D341Med (cell line): ENCODE measurements around the gene MTHFS.
"Not testable (repeated sequence)": the region's sequence is repeated elsewhere in the genome, so short reads cannot be mapped to it uniquely, and the experiment has no call there.

Experiments used
- DNase-seq: peaks from one replicate; pipeline ENCODE4 v3.0.0; 2012; ENCODE audit warnings: low spot score

Gene MTHFS

DNA sequence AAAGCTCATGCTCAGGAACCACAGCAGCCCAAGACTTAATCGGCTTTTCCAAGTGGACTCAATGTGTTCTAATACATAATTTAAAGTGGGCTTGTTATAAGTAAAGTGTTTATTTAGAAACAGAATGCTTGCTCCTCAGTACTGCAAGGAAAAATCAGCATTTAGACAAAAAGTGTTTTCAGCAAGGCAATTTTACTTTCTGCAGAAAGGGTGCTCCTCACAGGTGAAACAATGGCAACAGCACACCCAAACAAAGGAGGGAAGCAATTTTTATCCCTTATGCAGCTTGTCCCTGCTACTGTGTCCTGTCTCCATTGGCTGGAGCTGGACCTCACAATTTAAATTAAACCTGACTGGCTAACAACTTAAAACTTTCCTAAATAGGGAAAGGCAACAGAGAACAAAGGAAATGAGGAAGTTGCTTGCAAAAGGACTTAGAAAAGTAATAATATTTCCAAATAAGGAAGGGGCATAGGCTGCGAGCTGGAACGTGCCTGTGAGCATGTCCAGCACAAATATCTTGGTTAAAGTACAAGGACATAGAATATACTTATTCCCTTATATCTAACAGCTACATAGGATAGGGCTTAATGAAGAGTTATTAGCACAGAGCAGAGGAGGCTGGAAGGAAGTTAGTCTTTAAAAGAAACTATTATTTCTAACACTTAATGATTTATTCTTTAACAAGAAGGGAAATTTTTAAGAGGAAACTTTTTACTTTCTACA is 19.1 kb upstream of the MTHFS start:
- DNase-seq, result not testable (repeated sequence)

DNA sequence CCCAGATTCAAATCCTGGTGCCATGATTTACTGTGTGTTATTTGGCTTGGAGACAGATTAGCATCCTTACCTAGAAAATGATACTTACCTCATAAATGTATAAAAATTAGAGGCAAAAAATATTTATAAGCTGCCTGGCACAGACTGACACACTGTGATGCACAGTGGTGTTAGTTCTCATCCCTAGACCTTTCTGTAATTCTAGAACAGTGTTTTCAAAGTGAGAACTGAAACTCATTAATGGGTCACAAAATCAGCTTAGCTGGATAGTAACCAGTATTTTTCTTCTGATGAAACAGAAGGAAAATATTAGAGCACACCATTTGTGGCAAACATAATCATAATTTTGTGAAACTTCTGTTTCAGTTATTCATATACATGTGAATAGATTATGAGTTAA is 17.9 kb upstream of the MTHFS start:
- DNase-seq, result no peak

DNA sequence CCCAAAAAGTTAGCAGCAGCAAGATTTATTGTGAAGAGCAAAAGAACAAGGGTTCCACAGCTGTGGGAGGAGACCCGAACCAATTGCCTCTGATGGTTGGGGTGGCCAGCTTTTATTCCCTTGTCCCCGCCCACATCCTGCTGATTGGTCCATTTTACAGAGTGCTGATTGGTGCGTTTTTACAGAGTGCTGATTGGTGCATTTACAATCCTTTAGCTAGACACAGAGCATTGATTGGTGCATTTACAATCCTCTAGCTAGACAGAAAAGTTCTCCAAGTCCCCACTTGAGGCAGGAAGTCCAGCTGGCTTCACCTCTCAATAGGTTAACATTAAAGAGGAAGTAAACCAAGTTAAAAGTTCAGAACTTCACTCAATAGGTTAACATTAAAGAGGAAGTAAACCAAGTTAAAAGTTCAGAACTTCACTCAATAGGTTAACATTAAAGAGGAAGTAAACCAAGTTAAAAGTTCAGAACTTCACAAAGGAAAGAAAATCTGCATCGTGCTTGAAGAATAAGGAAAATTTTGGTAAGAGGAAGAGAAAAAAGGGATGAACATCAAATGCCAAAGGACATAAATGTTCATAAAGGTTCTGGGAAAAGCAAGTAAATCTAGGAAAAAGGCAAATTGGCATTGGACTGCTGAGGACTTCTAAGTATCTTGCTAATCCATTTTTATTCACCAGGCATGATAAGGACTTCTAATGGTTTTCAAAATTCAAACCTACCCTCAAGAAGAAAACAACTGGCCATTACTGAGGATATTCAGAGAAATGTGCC is 12.9 kb upstream of the MTHFS start:
- DNase-seq, result not testable (repeated sequence)

DNA sequence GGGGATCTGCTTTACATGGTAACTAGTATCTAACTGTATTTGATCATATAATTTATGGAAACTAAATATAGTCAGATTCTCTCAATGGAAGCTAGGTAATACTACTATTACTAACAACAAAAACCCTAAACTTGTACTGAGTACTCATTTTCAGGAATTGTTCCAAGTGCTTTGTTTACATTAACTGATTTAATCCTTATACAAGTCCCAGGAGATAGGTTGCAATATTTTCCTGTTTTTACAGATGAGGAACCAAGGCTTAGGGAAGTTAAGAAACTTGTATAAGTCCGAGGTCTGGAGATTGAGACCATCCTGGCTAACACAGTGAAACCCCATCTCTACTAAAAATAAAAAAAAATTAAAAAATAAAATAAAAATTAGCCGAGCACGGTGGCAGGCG is 7.5 kb upstream of the MTHFS start:
- DNase-seq, result no peak

DNA sequence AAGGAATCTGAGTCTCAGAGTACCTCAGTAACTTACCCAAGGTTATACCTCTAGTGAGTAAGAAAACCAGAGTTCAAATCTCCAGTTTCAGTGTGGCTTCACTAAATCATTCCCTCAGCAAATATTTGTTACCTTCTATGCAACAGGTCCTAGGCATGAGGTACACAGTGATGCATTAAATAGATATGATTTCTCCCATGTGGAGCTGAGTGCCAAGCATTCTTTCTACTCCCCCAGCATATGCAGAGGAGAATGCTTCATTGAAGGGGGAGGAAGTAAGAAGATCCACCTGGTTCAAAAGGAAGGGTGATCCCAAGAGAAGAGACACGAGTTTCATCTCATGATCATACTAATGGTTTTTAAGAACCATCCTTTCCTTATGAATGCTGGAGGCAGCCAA is 6.8 kb upstream of the MTHFS start:
- no peak for DNase-seq

DNA sequence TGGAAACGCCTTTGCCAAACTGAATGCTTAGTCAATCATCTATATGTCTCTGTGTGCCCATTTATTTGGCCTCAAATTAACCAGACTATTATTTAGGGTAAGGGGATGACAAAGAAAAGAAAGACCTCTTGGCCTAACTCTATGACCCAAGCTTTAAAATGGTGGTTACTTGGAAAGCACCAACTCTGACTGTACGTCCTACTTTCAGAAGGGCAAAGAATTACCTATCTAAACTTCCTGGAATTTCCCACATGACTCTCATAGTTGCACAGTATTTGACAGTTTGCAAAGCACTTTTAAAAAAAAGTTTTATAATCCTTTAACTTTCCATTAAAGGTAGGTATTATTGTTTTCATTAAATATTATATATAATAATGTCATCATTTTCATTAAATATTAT is 6.3 kb upstream of the MTHFS start:
- no peak for DNase-seq

DNA sequence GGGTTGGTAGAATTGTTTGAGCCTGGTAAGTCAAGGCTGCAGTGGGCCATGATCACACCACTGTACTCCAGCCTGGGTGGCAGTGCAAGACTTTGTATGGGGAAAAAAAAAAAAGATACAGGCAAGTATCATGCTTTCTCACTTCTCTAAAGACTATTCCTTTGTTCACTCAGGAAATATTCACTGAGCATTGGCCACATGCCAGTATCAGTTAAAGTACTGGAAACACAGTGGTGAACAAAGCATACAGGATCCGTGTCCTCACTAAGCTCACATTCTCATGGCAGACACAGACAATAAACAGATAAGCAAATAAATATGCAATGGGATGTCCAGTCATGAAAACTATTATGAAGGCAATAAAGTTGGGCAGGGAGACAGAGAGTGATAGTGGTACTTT is 5.1 kb upstream of the MTHFS start:
- no peak for DNase-seq

DNA sequence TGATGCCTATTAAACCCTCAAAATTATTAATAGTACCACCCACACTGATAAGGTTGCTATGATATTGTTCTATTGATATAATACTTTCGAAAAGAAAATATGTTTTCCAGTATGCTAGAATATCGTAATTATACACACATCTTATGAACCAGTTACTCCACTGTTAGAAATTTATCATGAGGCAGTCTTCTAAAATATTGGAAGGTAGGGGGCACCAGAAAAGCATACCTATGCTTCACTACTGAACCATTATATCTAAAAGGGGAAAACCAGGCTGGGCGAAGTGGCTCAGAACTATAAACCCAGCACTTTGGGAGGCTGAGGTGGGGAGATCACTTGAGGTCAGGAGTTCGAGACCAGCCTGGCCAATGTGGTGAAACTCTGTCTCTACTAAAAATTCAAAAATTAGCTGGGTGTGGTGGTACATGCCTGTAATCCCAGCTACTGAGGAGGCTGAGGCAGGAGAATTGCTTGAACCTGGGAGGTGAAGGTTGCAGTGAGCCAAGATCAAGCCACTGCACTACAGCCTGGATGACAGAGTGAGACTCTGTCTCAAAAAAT is 4.1 kb upstream of the MTHFS start:
- DNase-seq, result not testable (repeated sequence)

DNA sequence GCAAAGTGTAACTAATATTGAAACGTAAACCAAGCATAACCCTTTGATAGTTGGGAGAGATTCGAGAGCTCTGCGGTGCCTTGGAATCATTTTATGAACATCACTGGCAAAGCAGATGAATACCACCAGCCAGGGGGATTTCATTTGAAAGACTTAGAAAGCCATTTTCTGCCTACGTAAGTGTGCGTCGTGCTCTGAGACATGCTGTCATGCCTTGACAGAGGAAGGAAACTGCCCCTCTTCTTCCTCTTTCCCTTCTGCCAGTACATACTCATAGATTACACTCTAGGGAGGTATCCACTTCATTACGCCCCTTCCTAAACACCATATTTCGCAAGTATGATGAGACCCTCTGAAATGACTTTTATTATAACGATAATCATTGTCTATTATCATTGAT is 3.3 kb upstream of the MTHFS start:
- no peak for DNase-seq

DNA sequence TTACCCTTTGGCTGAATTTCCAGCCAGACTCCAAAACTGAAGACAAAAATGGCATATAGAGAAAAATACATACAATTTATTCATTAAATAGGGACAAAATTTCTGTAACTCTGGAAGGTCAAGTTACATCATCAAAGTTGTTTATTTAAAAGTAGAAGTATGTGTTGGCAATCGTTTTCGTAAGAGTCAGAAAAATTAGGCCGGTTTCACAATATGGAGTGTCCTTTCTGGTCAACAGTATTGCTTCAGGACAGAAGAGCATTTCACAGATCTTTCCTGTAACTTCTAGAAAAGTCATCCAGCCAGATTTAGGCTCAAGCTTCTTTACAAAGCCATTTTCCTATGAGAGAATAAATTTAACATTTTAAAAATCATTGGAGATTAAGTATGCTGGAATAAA is 2.0 kb upstream of the MTHFS start:
- not testable (repeated sequence) for DNase-seq

DNA sequence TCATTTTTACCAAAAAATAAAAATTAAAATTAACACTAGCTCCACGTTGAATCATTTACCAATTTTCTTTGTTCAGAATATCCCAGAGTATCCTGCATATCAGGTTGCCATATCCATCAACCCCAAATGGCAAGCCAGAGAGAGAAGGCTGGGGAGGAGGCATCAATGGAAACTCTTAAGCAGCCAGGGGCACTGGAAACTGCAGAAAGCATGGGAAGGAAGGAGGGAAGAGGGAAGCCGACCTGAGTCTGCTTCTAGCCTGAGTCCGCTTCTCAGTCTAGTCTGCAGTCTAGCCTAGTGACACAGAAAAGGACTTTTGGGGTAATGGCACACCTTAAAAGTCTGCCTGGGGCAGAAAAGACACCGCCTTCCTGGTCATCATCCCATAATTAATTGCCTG is 1.6 kb upstream of the MTHFS start:
- DNase-seq, result no peak

DNA sequence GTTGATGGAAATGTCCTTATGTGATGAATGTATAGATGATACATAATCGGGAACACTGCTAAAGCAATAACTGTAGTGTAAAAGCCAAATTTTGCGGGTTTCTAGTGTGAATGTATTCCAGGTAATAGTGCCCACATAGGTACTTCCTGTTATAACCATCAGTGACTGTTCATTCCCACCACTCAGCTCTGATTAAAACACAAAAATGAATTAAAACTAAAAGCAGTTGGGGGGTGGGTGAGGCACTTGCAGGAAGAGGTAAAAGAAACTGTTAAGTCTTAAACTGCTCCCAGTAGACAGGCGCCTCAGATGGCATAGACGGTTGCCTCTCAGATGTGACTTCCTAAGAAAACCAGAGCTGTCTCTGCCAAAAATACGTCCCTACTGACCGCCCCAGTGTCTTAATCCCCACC is 893 bp upstream of the MTHFS start:
- no peak for DNase-seq

DNA sequence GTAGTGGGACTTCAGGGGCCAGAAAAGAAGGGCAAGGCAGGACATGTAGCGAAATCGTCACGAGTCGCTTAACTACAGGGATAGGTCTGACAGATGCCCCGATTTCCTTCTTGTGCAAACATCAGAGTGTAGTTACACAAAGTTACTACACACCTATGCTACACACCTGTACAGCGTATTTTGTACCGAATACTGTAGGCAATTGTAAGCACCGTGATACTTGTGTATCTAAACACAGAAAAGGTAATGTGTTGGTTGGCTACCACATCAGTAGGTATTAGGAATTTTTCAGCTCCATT is 515 bp upstream of the MTHFS start:
- no peak for DNase-seq

DNA sequence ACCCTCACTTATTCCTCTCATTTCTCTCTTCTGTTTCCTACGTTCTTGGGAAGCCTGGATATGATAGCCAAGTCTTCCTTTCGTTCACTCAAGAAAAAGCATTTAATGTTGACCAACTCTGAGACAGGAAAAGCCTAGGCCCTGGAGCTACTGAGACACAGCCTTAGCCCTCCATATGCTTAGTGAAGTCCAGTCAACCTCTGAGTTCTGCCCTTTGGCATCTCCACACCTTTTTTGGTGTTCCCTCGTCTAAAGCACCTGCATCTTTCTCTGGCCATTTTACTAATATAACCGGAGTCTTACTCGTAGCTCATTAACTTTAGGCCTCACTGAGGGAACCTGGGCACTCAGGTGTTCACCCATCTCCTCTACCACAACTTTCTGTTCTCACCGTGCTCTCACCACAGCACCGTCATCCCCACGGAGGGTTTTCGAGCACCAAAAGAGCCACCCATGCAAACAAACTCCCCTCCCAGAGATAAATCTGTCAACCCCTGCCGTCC is 632 bp downstream of the MTHFS start:
- no peak for DNase-seq

DNA sequence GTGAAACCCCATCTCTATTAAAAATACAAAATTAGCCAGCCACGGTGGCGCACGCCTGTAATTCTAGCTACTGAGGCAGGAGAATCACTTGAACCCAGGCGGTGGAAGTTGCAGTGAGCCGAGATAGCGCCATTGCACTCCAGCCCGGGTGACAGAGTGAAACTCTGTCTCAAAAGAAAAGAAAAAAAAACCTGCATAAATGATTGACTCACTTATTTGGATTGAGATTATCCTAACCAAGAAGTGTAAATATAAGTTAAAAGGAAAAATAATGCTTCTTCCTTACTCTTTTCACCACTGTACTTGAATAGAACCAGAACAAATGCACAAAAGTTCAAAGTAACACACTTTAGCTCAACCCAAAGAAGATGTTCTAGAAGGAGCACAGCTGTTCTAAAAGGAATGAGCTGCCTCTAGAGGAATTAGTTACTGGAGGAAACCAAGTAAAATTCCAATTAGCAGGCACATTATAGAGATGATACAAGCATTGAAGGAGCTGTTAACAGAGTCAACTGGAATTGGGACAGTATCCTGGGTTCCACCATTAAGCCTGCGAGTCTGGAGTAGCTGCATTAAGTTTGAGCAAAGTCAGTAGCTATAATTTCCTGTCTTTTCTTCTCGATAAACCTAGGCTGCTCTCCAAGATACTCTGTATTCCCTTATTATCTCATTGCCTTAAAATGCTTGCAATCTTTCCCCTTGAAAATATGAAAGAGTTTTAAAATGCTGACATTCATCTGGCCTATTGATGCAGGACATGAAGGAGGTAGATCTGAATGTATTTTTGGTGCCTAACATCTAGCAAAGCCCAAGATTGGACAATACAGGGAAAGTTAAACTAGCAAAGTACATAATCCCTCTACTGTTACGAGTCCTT is 9.5 kb downstream of the MTHFS start:
- no peak for DNase-seq

DNA sequence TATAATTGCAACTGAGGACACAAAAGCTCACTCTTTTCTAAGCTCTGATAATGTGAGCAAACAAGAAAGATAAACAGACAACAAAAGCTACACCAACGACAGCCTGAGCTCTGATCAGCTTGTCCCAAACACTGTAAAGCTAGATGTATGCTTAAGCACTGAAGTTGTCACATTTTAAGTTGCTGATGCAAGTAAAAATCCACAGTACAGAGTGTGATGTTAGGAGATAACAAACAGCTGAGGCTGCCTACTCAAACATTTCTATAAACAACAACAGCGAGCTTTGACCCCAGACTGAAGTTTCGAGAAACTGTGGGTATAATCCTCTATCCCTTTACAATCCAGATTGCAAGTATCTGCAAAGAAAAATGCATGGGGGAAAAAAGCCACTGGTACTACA is 10.7 kb downstream of the MTHFS start:
- no peak for DNase-seq

DNA sequence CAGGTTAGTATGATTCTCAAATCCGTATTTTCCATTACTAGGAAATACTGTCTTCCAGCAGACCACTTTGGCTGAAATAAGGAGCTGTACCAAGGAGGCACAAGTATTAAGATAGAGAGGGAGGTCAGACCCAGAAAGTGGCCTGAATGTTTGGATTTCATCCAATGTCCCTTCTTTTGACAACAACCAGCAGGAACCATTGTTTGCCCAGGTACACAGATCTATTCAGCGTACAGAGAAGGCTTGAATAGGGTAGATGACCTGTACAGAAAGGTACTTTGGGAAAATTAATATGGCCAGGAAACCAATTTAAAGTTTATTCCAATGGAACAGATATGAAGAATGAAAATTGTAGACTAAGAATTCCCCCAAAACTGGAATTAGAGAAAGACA is 12.6 kb downstream of the MTHFS start:
- no peak for DNase-seq

DNA sequence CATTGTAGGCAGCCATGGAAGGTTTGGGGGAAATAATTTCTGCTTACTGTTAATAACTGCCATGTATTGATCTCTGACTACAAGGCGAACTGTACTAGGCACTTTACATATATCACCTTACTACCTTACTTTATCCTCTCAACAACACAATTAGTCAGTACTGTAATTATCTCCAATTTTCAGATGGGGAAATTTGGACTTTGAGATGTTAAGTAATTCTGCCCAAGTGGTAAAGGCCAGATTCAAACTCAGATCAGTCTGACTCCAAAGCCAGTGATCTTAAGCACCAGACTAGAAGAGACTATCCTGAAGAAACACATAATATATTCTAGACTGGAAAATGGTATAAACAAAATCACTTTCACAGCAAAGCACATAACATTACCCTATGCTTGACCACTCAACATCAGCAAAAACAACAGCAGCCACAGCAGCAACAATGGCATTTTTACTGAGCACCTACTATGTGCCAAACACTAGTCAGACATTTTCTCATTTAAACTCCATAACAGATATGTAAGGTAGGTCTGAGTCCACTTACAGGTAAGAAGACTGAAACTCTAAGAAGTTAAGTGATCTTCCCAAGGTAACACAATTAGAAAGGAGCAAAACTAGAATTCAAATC is 13.1 kb downstream of the MTHFS start:
- no peak for DNase-seq

DNA sequence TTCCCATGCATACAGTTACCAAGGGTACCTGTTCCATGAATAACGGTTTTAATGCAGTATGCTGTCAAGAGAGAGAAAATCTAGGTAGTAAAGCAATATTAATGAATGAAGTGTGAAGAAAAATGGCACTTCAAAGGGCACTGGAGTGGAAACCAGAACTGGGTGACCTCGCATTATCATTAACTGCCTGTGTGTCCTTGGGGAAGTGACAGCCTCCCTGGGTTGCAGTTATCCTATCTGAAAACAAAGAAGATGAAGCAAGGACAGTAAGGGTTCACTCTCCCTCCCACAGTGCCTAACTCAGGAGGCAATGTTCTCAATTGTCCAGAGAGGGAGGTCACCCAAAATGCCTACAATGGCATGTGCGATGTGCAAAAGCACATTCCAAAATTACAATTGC is 15.1 kb downstream of the MTHFS start:
- no peak for DNase-seq

DNA sequence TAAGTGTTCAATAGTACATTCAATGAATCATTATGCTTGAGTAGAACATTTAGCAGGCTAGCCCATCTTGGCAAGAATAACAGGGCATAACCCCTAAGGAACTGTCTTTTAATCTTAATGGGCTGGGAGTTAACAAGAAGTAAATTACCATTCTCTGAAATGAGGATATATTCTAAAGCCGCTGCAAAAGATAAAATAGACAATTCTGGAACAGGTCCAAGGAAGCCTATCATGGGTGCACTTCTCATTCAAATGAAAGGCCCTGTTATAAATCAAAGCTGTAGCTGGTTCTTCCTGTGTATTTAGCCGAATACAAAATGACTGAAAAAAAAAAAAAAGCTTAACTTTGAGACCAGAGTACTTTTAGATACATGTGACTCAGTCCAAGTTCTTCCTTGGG is 15.6 kb downstream of the MTHFS start:
- no peak for DNase-seq

DNA sequence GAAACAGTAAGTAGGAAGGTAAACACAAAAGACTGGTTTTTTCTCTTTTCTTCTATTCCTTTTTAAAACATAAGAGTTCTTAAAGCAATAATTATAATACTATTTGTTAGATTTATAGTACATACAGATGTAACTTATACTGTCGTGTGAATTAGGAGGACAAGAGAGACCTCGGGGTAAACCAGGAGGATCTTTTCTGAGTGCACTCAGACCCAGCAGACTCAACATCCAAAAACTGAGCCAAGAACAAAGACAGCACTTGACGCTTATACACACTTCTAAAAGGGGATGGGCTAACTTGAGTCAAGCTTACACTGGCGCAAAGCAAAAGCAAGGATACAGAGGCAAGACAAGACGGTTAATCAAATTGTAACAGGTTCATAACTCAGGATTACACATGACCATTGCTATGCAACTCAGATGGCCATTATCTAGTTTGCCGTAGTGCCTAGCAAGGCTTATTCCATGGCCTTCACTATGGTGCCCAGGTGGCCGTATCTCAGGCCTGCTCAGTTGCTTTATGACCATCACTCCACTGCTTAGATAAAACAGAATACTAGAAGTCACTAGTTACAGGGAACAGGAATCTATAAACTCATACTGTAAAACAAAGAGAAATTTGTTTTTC is 18.6 kb downstream of the MTHFS start:
- no peak for DNase-seq

DNA sequence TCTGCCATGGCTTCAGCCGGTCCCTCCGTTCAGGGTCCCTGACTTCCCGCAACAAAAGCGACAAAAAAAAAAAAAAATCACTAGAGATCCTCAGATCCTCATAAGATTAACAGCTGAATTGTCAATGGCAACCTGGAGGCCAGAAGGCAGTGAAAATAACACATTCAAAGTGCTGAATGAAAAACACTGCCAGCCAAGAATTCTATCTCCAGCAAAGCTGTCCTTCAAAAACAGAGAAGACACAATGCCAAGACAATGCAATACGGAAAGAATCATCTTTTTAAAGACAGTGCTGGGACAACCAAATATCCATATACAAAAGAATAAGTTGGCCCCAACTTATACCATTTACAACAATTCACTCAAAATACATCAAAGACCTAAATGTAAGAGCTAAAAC is 21.6 kb downstream of the MTHFS start:
- no peak for DNase-seq
